Urothelium cell line (cell line): ENCODE measurements around the gene POPDC3.
"Not testable (repeated sequence)": the region's sequence is repeated elsewhere in the genome, so short reads cannot be mapped to it uniquely, and the experiment has no call there.

Experiments
- DNase-seq: peaks from one replicate; pipeline ENCODE4 v3.0.0; 2011; ENCODE audit warnings: low spot score, mixed read lengths
- FAIRE-seq: peaks from 2 replicates; lab custom pipeline; 2011; peaks lifted over from hg19 to GRCh38; lab: Jason Lieb, UNC

Gene POPDC3, protein sequence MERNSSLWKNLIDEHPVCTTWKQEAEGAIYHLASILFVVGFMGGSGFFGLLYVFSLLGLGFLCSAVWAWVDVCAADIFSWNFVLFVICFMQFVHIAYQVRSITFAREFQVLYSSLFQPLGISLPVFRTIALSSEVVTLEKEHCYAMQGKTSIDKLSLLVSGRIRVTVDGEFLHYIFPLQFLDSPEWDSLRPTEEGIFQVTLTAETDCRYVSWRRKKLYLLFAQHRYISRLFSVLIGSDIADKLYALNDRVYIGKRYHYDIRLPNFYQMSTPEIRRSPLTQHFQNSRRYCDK

DNA sequence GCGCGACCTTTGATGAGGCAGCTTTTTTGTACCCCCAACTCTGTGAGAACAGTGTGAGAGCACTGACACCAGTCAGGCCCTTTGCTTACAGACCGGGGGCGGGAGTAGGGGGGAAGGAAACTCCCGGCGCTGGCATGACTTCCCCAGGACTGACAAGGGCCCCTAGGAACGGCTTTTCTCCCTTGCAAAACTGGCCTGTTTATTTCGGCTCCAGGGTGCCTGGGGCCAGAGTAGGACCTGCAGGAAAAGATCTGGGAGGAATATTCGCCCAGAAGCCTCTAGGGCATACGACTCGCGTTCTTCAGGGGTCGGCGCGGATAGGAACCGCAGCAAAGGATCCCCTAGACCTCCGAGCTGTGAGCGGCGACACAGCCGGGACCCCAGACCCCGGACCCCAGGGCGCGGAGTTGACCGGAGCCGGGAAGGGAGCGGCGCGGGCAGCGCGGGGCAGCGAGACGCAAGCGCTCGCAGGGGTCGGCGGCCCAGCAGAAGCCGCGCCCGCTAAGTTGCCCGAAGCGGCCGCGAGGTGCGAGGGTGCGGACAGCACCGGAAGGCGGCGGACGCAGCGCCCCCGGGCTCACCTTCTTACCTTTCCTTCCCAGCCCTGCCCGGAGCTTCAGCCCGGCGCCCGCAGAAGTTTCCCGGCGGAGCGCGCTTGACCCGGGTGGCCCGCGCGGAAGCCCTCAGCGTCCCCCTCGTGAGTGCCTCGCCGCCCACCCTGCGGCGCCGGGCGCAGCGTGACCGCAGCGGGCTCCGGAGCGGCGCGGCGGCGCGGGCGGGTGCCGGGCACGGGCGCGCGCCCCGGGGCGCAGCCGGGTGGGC is at the start of gene POPDC3:
POPDC3 (minus strand) TSS at position 771 of the 822 bp plus-strand sequence. CDS start 18,105 bp downstream, outside the sequence.
- DNase-seq (no peak), FAIRE-seq (no peak)

DNA sequence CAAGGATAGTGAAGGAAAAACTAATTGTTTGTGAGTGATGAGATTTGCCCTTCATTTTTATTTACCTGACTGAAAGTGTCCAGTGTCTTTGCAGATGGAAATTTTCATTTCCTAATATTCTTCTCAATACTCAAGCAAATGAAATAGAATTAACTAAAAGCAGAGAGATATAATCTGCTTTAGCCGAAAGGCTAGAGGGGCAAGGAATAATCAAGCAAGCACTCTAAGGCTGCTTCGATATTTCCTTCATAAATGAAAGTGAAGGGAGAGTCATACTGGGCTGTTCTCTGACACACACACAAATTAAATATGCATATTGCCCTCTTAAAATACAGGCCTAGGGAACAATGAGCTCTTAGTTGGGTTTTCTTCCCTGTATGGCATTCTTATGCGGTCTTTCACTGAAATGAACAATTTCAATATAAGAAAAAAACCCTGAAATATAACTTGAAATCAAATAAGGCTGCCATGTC is 47.5 kb upstream of the POPDC3 start:
- DNase-seq, result no peak
- FAIRE-seq, result no peak

DNA sequence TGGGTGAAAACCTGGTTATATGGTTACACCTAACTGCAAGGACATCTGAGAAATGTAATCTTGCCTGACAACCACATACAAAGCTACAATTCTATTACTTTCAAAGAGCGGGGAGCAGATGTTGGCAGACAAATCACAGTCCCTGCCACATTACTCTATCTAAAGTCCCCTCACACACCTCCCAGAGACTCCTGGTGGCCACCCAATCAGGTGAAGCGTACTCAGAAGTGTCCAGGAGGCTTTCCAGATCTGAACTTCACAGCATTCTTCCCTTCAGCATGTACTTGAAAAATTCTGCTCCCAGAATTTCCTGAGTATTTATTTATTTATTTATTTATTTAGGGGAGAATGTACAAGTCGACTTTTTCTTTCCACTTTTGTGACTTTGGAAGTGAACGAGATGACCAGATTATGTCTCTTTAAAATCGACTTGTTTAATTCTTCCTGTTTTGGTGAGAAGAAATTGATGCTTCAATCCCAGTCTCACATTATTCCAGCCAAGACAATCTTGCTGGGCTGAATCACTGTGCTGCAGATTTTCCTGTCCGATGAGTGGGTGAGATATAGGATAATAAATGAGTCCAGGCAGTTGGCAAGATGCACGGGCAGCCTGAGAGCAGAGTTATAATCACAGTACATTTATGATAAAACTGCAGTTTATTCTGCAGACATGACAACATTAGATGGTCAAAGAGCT is 46.9 kb upstream of the POPDC3 start:
- no peak for FAIRE-seq

DNA sequence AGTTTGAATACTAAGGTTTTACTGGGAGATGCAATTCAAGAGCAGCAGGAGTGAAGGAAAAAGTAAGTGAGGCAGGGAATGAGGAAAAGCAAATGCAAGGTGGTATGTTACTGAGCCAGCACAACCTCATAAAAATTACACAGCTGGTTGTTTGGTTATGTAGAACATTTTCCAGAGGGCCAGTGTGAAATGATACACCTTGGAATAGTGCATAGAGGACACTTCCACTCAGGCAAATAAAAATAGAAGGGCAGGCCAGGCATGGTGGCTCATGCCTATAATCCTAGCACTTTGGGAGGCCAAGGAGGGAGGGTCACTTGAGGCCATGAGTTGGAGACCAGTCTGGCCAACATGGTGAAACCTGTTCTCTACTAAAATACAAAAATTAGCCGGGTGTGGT is 43.4 kb upstream of the POPDC3 start:
- FAIRE-seq (no peak), DNase-seq (no peak)

More for the DNA sequence above, 46.9 kb upstream of the POPDC3 start:
- DNase-seq, result no peak

DNA sequence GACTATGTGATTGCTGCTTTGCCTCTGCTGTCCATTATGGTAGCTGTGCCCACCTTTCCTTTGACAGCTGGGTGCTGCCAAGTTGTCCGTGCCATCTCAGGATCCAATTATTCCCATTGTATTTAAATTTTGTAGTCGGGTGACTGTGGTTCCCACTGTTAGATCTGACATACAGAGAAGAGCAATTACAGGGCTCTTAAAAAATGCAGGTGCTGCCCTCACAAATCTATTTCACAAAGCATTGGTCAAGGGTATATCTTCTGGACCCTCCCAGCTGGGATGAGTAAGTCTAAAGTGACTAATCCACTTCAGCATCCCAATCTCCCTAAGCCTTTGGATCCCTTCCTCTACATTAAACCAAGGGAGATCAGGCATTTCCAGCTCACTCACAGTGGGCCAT is 41.4 kb upstream of the POPDC3 start:
- FAIRE-seq, DNase-seq: not testable (repeated sequence)

DNA sequence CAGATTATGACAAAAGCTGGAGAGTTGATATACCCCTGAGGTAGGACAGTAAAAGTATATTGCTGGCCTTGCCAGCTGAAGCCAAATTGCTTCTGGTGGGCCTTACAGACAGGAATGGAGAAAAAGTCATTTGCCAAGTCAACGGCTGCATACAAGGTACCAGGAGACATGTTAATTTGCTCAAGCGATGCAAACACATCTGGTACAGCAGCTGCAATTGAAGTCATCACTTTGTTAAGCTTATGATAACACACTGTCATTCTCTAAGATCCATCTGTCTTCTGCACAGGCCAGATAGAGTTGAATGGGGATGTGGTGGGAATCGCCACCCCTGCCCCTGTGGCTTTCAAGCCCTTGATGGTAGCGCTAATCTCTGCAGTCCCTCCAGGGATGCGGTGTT is 40.4 kb upstream of the POPDC3 start:
- no peak for FAIRE-seq
- DNase-seq, result no peak

DNA sequence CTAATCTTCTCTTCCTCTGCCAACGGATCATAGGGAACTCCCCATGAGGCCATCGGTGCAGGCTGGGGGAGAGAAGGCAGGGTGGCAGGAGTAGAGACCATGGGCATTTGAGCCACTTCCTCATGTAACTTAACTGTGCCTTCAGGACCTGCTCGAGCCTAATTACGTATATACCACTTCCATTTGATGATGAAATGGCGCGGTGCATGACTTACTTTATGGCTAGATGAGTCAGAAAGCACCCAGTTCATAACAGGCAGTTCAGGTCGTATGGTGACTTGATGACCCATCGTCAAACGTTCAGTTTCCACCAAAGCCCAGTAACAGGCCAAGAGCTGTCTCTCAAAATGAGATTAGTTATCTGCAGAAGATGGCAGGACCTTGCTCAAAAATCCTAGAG is 39.4 kb upstream of the POPDC3 start:
- DNase-seq, FAIRE-seq: not testable (repeated sequence)

DNA sequence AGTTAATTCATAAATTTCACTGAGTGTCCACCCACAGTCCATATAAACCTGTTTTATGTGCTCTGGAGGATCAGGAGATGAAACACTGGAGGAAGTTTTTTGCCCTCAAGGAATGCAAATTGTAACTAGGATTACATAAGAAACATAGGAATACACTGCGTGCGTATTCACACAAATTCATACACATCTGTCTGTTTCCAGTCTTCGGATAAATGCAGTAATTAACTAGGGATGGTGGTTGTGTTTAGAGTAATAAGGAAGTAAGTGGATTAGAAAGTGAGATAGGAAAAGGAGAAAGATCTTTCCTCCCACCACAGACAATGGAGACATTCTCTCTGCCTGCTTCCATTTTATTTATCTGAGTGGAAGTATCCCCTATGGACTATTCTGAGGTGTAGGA is 35.7 kb upstream of the POPDC3 start:
- no peak for DNase-seq
- FAIRE-seq, result no peak

DNA sequence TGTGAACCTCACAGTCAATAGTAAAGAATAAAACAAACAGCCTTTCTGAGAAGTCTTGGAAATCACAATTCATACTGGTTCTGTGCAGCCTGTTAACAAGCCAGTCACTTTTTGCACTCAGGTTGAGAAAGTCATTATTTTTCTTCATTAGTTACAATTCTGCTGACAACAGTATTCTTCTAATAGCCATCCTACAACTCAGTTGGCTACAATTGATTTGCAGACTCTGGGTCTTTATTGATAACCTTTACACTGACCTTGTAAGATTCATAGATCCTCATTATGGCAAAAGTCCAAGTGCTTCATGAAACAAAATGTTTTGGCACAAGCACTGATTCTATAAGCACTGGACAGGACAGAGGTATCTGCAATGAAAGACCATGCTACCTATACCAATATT is 34.9 kb upstream of the POPDC3 start:
- no peak for FAIRE-seq
- DNase-seq, result no peak

DNA sequence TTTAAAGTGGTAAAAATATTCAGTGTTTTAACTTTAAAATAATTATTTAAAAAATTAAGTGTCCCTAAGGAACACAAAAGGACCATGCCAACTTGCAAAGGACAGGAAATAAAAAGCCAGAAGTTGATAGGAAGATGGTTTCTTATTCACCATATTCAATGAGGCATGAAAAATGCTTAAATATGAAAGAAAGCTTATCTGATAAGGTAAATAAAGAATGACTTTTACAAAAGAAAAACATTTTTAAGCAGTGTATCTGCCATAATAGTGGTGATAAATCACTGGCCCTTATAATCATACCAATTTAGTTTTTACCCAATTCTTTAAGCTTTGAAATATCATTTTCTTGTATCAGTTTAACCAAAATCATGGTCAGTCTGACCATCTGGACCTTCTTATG is 33.5 kb upstream of the POPDC3 start:
- FAIRE-seq (no peak), DNase-seq (no peak)

DNA sequence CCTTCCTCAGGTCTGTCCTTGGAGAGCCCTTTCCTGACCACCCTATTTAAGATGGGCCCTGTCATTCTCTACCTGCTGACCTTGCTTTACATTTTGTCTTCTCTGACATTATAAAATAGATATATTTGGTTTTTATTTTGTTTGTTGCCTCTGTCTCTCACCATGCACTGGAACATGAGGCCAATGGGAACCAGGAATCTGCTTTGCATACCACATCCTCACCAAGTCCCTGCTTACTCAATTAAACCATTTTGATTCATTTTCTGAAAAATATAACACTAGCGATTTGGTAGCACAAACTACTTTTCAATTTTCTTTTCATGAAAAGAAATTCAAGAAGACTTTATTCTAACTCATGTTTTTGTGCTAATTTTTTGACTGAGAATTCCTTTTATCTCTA is 32.8 kb upstream of the POPDC3 start:
- no peak for DNase-seq
- no peak for FAIRE-seq

DNA sequence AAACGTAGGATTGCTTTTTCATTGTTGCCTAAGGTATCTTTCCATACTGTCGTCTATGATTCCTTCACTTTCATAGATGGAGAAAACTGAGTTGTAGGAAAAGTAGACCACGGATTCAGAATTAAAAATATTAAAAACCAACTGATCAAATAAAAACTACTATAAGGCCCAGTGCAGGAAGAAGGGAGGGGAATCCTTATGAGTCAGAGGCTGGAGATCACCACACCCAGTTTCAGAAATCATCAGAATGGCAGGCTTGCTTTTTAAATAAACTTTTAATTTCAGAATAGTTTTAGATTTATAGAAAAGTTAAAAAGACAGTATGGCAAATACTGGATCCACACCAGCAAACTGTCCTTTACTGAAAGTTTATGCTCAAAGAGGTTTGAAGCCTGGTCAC is 32.0 kb upstream of the POPDC3 start:
- FAIRE-seq (no peak), DNase-seq (no peak)

DNA sequence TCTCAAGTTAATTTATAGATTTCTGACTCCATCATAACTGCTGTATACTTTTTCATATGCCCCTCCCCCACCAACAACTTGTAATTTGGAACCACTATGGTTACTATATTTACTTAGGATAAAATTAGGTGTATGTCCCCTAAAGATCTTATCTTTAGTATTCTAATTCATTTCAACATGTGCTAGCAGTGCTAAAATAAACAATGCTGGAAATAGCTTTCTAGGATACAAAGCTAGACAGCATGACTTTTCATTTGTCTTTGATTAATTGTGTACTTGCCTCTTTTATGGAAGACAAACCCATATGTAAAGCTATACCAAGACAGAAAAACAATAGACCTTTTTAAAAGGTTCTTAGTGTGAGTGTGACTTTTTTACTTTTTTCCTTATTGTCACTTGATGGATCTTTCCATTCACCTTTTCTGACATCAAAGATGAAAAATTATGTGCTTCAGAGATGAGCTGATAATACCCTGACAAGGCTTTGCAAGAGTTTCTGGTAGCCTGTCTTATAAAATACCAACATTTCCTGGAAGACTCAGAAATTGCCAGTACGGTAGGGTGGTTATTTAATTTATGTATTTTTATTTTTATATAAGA is 31.2 kb upstream of the POPDC3 start:
- DNase-seq (no peak), FAIRE-seq (no peak)

DNA sequence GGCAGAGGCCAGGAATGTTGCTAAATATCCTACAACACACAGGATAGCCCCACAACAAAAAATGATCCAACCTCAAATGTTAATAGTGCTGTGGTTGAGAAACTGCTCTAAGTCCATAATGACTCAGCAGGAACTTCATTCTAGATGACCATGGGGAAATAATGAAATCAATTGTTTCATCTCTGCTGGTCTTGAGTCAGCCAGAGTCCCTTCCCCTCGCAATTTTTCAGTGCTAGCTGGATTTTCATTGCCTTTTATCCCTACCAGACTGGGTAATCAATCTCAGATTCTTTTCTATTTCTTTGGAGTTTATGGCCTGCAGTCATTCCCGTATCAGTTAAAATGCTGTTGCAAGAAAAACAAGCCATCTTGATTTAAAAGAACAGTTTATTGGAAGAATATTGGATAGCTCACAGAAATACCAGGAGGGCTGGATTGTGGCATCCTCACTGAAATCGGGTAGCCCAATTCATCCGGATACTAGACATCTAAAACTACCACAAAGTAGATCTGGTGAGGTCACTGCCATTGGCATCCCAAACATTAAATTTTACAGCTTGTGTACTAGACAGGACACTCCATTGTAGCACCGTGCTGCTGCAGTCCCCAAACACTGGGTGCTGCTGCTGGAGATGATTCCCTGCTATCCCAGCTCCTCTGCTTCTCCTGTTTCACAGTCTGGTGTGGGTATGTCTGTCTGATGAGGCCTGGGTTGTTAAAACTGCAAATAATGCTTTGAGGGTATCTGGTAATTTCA is 30.3 kb upstream of the POPDC3 start:
- FAIRE-seq (no peak), DNase-seq (peak; percentile 36)

DNA sequence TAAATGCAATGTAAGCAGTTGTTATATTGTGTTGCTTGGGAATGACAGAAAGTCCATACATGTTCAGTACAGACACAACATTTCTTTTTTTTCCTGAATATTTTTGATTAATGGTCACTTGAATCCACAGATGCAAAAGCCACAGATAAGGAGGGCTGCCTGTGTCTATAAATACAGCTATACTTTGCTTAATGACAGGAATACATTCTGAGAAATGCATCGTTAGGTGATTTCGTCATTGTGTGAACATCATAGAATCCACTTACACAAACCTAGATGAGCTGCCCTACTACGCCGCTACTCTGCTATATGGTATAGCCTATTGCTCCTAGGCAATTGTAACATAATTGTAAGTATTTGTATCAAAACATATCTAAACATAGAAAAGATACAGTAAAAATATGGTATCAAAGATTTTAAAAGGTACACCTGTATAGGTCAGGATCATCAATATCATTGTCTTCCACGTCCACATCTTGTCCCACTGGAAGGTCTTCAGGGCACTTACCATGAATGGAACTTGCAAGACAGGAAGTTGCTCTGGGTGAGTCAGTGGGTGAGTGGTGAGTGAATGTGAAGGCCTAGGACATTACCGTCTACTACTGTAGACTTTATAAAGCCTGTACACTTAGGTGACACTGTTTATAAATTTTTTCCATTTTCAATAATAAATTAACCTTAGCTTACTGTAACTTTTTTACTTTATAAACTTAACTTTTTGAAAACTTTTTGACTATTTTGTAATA is 27.9 kb upstream of the POPDC3 start:
- DNase-seq, result no peak
- no peak for FAIRE-seq

DNA sequence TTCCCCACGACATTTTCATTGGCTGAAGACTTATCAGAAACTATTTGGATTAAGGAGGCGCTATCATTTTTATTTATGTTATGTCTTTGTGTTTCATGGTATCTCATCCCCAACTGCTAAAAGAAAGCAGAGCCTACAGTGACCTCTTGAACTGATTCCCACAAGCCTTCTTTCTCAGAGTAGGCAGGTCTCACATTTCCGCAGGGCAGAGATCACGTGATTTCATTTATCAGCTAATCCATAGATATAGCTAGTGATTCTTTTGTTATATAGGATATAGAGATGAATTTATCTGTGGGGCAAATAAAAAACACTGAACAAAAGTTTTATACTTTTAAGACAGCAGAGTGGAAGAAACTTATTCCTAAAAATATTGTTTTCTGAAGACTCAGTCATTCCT is 25.0 kb upstream of the POPDC3 start:
- DNase-seq, result no peak
- FAIRE-seq, result no peak

DNA sequence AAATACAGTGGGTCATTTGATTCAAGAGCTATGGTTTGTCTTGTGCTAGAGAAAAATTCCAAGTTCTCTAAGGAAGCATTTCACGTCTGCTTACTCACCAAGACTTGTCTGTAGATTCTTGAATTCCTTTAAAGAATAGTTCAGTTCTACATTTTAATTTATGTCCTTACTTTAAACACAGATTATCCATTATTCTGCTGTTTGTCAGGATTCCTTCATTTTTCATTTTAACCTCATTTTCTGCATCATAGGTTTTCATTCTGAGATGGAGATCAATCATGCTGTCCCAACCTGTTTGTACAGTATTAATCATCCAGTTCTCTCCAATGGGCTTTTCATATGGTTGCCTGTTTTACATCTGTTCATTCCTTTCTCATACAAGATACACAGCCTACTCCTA is 24.5 kb upstream of the POPDC3 start:
- no peak for DNase-seq
- FAIRE-seq, result no peak

DNA sequence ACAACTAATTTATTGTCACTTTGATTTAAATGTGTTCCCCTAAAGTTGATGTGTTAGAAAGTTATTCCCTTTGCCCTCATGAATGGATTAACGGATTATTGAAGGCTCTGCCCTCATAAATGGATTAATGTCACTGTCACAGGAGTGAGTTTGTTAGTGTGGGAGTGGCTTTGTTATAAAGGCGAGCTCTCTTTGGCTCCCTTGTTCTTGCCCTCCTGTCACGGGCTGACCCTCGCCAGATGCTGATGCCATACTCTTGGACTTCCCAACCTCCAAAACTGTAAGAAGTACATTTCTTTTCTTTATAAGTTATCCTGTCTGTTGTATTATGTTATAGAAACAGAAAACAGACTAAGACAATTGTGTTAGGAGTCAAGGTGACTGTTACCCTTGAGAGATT is 22.7 kb upstream of the POPDC3 start:
- no peak for FAIRE-seq

DNA sequence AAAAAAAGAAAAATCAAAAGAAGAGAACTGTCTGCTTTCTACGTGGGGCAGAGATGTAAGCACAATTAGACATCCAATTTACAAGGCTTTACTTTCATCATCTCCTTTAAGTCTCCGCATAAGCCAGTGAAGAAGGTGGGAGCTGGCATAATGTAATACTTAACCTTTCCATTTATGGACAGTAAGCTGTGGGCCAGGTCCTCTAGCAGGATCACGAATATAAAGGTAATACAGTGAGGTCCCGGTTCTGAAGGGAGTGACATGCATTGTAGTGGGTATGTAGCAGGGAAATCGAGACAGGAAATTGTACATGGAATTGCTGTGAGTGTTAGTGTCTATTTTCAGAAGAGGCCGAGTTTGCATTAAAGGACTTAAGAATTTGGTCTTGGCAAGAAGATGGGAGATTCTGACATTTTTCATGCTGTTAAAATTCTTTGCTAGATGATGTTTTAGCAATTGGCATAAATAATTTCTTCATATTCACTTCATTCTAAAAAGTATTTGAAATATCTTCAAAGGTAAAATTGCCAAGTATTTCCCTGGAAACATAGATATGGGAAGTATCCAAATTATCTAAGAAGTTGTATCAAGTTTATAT is 20.4 kb upstream of the POPDC3 start:
- no peak for FAIRE-seq
- no peak for DNase-seq

More for the DNA sequence above, 22.7 kb upstream of the POPDC3 start:
- DNase-seq, result no peak
